ENCODE data around the gene ZBP1.

ZBP1 gene

DNA sequence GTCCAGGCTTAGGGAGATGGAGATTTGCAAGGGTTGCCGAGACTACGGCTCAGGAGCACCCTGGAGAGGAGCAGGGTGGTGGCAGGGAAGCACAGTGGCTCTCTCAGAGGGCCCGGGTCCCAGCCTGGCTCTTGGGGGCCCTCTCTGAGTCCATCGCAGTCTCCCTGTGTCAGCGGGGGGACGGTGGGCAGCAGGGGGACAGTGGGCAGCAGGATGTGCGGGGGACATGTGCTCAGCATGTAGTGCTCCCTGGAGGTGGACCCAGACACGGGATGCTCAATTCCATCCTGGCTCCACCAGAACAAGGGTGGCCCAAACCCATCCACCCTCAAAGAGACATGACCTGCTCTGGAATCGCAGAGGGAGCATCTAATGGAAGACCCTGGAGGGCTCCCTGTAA lies 43.0 kb upstream of the ZBP1 start:
- no peaks in the 10 kb centered on the region for H3K27me3 ChIP-seq (ENCODE audit: control insufficient read depth, insufficient read depth, low read length)
- no peaks in the 10 kb centered on the region for H3K36me3 ChIP-seq (ENCODE audit: insufficient read depth, low read length)
- no peak overlapping the region for H3K4me2 ChIP-seq (ENCODE audit: low read length)
- H3K4me1 ChIP-seq (ENCODE audit: control insufficient read depth, insufficient read depth, low read length), result no peaks in the 10 kb centered on the region
- H3K9ac ChIP-seq (ENCODE audit: low read depth, low read length), result no peak overlapping the region
- no peak overlapping the region for H3K4me3 ChIP-seq (ENCODE audit: low read length)
- H3K9me3 ChIP-seq (replicated peaks; ENCODE audit: low read length), result no peaks in the 10 kb centered on the region

GRCh38 chr20:57662456-57663240 lies 42.4 kb upstream of the ZBP1 start:
- Histone ChIP-seq H3K9ac (ENCODE audit: low read depth, low read length) (no peak overlapping the region), H3K4me1 (ENCODE audit: control insufficient read depth, insufficient read depth, low read length) (no peaks in the 10 kb centered on the region), H3K27me3 (ENCODE audit: control insufficient read depth, insufficient read depth, low read length) (no peaks in the 10 kb centered on the region), H3K9me3 (replicated peaks; ENCODE audit: low read length) (no peaks in the 10 kb centered on the region), H3K36me3 (ENCODE audit: insufficient read depth, low read length) (no peaks in the 10 kb centered on the region), H3K4me3 (ENCODE audit: low read length) (no peak overlapping the region), H3K4me2 (ENCODE audit: low read length) (no peak overlapping the region)

DNA sequence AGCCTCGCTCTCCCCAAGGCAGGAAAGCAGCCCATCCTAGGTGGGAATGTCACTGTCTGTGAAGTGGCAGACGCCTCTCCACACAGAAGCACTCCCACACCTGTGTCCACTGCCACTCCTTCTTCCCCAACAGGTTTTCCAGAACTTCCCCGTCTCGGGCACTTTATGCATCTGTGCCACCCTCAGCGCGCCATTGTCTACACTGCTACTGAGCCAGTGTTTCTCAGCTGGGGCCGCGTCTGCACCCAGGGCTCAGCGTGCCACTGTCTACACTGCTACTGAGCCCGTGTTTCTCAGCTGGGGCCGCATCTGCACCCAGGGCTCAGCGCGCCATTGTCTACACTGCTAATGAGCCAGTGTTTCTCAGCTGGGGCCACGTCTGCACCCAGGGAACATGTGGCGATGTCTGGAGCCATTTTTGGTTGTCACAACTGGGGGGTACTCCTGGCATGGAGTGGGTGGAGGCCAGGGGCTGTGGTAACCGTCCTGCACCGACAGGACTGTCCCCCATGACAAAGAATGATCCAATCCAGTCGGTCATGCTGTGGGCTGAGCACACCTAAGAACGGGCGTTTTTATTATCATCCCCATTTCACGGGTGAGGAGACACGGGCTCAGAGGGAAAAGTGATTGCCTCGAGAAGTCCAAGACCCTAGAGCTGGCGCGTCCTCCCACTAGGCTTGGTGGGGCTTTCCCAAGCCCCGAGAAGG lies 41.7 kb upstream of the ZBP1 start:
- Histone ChIP-seq H3K4me3 (ENCODE audit: low read length) (no peak overlapping the region), H3K27me3 (ENCODE audit: control insufficient read depth, insufficient read depth, low read length) (no peaks in the 10 kb centered on the region), H3K4me2 (ENCODE audit: low read length) (no peak overlapping the region), H3K9me3 (replicated peaks; ENCODE audit: low read length) (no peaks in the 10 kb centered on the region), H3K36me3 (ENCODE audit: insufficient read depth, low read length) (peaks cover 4% of the 10 kb centered on the region), H3K4me1 (ENCODE audit: control insufficient read depth, insufficient read depth, low read length) (no peaks in the 10 kb centered on the region), H3K9ac (ENCODE audit: low read depth, low read length) (no peak overlapping the region)

DNA sequence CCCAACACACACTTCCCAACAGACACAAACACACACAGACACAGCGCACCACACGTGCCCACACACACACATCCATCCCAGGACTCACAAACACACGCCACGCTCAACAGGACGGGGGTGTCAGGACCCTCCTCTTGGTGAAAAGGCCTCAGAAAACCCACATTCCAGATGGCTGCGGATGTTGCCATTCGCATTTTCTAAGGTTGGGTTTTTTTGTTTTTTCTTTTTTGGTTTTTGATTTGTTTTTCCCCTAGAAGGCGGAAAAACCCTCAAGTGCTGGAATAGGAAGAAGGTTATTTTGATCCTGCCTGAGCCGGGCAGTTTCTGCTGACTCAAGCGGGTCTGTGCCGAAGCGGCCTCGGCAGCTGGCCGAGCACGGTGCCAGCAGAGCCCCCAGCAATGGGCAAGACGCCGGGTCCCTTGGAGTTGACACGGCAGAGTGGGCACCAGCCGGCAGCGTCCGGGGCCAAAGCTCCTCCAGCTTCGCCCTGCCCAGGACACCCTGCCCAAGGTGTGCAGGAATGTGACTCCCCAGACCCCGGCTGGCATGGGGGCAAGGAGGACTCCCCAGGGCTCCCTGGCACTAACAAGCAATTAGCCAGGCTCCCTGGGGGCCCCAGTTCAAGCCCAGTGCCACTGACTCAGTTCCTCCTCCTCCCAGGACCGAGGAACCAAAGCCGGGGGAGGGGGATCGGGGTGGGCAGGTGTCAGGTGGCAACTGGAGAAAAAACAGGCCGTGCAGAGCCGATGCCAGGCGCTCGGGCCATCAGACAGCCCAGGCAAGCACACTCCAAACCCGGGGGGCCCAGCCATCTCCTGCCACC lies 40.9 kb upstream of the ZBP1 start:
- peaks cover 4% of the 10 kb centered on the region for H3K36me3 ChIP-seq (ENCODE audit: insufficient read depth, low read length)
- no peaks in the 10 kb centered on the region for H3K27me3 ChIP-seq (ENCODE audit: control insufficient read depth, insufficient read depth, low read length)
- no peak overlapping the region for H3K9ac ChIP-seq (ENCODE audit: low read depth, low read length)
- H3K4me1 ChIP-seq (ENCODE audit: control insufficient read depth, insufficient read depth, low read length), result no peaks in the 10 kb centered on the region
- H3K9me3 ChIP-seq (replicated peaks; ENCODE audit: low read length), result no peaks in the 10 kb centered on the region
- no peak overlapping the region for H3K4me3 ChIP-seq (ENCODE audit: low read length)
- no peak overlapping the region for H3K4me2 ChIP-seq (ENCODE audit: low read length)

DNA sequence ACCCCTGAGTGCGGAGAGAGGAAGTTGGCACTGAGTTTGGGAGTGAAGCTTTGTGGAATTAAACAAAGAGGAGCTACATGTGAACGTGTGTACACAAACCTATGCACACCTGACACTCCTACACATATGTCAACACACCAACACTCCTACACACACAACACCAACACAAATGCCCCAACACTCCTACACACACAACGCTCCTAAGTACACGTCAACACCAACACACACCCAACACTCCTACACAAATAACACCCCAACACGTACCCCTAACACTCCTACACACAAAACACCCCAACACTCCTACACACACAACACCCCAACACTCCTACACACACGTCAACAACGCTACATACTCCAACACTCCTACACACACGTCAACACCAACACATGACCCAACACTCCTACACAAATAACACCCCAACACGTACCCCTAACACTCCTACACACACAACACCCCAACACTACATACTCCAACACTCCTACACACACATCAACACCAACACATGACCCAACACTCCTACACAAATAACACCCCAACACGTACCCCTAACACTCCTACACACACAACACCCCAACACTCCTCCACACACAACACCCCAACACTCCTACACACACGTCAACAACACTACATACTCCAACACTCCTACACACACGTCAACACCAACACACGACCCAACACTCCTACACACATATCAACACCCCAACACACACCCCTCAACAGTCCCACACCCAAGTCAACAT lies 40.1 kb upstream of the ZBP1 start:
- no peak overlapping the region for H3K4me3 ChIP-seq (ENCODE audit: low read length)
- H3K36me3 ChIP-seq (ENCODE audit: insufficient read depth, low read length), result peaks cover 4% of the 10 kb centered on the region
- no peaks in the 10 kb centered on the region for H3K27me3 ChIP-seq (ENCODE audit: control insufficient read depth, insufficient read depth, low read length)
- no peaks in the 10 kb centered on the region for H3K4me1 ChIP-seq (ENCODE audit: control insufficient read depth, insufficient read depth, low read length)
- H3K9me3 ChIP-seq (replicated peaks; ENCODE audit: low read length), result no peaks in the 10 kb centered on the region
- no peak overlapping the region for H3K4me2 ChIP-seq (ENCODE audit: low read length)
- H3K9ac ChIP-seq (ENCODE audit: low read depth, low read length), result no peak overlapping the region

DNA sequence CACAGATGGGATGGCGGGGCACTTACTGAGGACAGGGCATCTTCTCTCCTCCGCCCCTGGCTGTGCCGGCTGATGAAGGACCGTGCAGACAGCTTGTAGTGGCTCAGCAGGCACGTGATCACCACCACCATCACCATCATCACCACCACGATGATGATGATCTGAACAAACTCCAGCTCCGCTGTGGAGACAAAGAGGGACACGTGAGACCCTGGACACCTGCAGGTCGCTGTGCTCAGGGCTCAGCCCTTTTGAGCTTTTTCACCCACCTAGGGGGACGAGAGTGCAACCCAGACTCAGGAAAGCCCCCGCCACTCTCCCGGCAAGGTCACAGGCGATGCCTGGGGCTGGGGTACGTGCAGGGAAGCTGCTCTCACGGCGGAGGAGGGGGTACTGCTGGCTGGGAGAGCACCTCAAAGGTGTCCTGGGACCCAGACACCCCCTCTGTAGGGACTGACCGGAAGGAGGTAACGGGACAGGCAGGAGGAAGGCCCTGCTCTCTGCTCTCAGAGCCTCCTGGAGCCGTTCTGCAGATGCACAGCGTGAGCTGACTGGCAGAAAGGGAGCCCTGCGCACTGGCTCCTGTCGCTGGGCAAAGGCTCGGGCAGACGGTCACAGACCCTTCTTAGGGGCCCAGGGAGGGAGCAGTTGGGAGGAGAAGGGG lies 39.4 kb upstream of the ZBP1 start:
- no peaks in the 10 kb centered on the region for H3K27me3 ChIP-seq (ENCODE audit: control insufficient read depth, insufficient read depth, low read length)
- H3K4me3 ChIP-seq (ENCODE audit: low read length), result no peak overlapping the region
- no peak overlapping the region for H3K9ac ChIP-seq (ENCODE audit: low read depth, low read length)
- H3K4me2 ChIP-seq (ENCODE audit: low read length), result no peak overlapping the region
- H3K9me3 ChIP-seq (replicated peaks; ENCODE audit: low read length), result no peaks in the 10 kb centered on the region
- no peaks in the 10 kb centered on the region for H3K4me1 ChIP-seq (ENCODE audit: control insufficient read depth, insufficient read depth, low read length)
- peaks cover 4% of the 10 kb centered on the region for H3K36me3 ChIP-seq (ENCODE audit: insufficient read depth, low read length)

GRCh38 chr20:57658833-57659516 lies 38.7 kb upstream of the ZBP1 start:
- H3K4me2 ChIP-seq (ENCODE audit: low read length), result no peak overlapping the region
- no peaks in the 10 kb centered on the region for H3K27me3 ChIP-seq (ENCODE audit: control insufficient read depth, insufficient read depth, low read length)
- no peaks in the 10 kb centered on the region for H3K9me3 ChIP-seq (replicated peaks; ENCODE audit: low read length)
- no peak overlapping the region for H3K4me3 ChIP-seq (ENCODE audit: low read length)
- peaks cover 4% of the 10 kb centered on the region for H3K36me3 ChIP-seq (ENCODE audit: insufficient read depth, low read length)
- no peaks in the 10 kb centered on the region for H3K4me1 ChIP-seq (ENCODE audit: control insufficient read depth, insufficient read depth, low read length)
- H3K9ac ChIP-seq (ENCODE audit: low read depth, low read length), result no peak overlapping the region

- Histone ChIP-seq H3K4me3 (ENCODE audit: low read length) (no peak overlapping the region), H3K27me3 (ENCODE audit: control insufficient read depth, insufficient read depth, low read length) (no peaks in the 10 kb centered on the region), H3K9me3 (replicated peaks; ENCODE audit: low read length) (no peaks in the 10 kb centered on the region), H3K9ac (ENCODE audit: low read depth, low read length) (no peak overlapping the region), H3K36me3 (ENCODE audit: insufficient read depth, low read length) (peaks cover 4% of the 10 kb centered on the region), H3K4me1 (ENCODE audit: control insufficient read depth, insufficient read depth, low read length) (no peaks in the 10 kb centered on the region), H3K4me2 (ENCODE audit: low read length) (no peak overlapping the region)
Observed at GRCh38 chr20:57658447-57658832, 38.2 kb upstream of the ZBP1 start.

GRCh38 chr20:57657535-57658446 lies 37.6 kb upstream of the ZBP1 start:
- Histone ChIP-seq H3K9me3 (replicated peaks; ENCODE audit: low read length) (no peaks in the 10 kb centered on the region), H3K36me3 (ENCODE audit: insufficient read depth, low read length) (peaks cover 4% of the 10 kb centered on the region), H3K4me2 (ENCODE audit: low read length) (no peak overlapping the region), H3K9ac (ENCODE audit: low read depth, low read length) (no peak overlapping the region), H3K4me3 (ENCODE audit: low read length) (no peak overlapping the region), H3K27me3 (ENCODE audit: control insufficient read depth, insufficient read depth, low read length) (no peaks in the 10 kb centered on the region), H3K4me1 (ENCODE audit: control insufficient read depth, insufficient read depth, low read length) (no peaks in the 10 kb centered on the region)

All from skeletal muscle satellite cell (primary cell).